Thymus (tissue), 11 donors: ENCODE results near the gene POLE4. TPM values are rescaled to one million over a fixed set of nuclear protein-coding genes. Genes with fewer than 3 reads are reported as not detected.

Experiments used
- DNase-seq, 9 donors: peaks; one replicate each; pipeline ENCODE4 v3.0.0-alpha.2; 2013; ENCODE audit warnings: low spot score in 9 of 9, low read depth in 6 of 9, missing footprints in 1 of 9
- H3K27ac ChIP-seq, 2 donors: one replicate each; pipeline ENCODE4 v1.5.1; 2013; ENCODE audit warnings: control low read depth in 1 of 2, low read depth in 1 of 2, low read length in 1 of 2, mild to moderate bottlenecking in 1 of 2, moderate library complexity in 1 of 2
- H3K27me3 ChIP-seq, 2 donors: one replicate each; pipeline ENCODE4 v1.5.1; 2013; ENCODE audit warnings: low read length in 1 of 2; ENCODE audit not compliant: control insufficient read depth in 2 of 2, insufficient read depth in 1 of 2
- H3K36me3 ChIP-seq, 2 donors: one replicate each; pipeline ENCODE4 v1.5.1; 2013; ENCODE audit warnings: low read length in 1 of 2, mild to moderate bottlenecking in 1 of 2, moderate library complexity in 1 of 2; ENCODE audit not compliant: control insufficient read depth in 2 of 2, insufficient read depth in 2 of 2
- H3K4me1 ChIP-seq, 2 donors: one replicate each; pipeline ENCODE4 v1.5.1; 2013; ENCODE audit warnings: low read length in 2 of 2; ENCODE audit not compliant: control insufficient read depth in 2 of 2, insufficient read depth in 2 of 2
- H3K4me3 ChIP-seq, 2 donors: one replicate each; pipeline ENCODE4 v1.5.1; 2013; ENCODE audit warnings: low read length in 2 of 2, control low read depth in 1 of 2, mild to moderate bottlenecking in 1 of 2
- H3K9me3 ChIP-seq, 2 donors: one replicate each; pipeline ENCODE4 v1.5.1; 2013; ENCODE audit warnings: low read length in 1 of 2, mild to moderate bottlenecking in 1 of 2; ENCODE audit not compliant: control insufficient read depth in 2 of 2, insufficient read depth in 1 of 2
- WGBS: extraction: QIAGEN DNeasy Blood & Tissue Kit; methylation state at CpG from one replicate; pipeline ENCODE4 v1.1.7; 2013; 5-methylcytosine and 5-hydroxymethylcytosine counted together
- polyA plus RNA-seq: library from polyadenylated mRNA; stranded (reverse); fragments of 200-250 nt; gene quantifications from one replicate; pipeline ENCODE4 v1.2.3, GENCODE V29; 2013
- total RNA-seq: library from RNA; stranded (reverse); fragments of 120-200 nt; gene quantifications from one replicate; pipeline ENCODE4 v1.2.4, GENCODE V29; 2013
- donor health status: healthy.

Gene POLE4
- total and polyA plus RNA-seq, 2 donors: 44.4 to 61.0 TPM

DNA sequence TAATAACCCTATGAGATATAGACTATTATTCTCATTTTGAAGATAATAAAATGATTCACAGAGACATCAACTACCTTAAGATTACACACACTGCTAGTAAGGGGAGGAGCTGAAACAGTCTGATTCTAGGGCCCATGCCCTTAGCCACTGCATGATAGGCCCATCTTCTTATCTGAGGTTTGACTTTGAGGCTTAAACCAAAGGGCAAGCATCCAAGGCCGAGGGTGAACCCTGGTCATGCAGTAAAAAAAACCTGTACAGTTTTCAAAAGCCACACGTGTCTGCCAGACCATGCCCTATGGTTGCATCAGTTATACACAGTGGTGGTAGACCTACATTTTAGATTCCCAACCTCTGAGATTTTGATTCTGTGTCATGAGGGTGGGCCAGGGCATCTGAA is 44.8 kb downstream of the POLE4 start:
- Histone ChIP-seq H3K4me3 (no peak overlapping the region), H3K4me1 (no peaks in the 10 kb centered on the region), H3K27ac (no peak overlapping the region), H3K9me3 (peaks cover 0 to 5% of the 10 kb centered on the region in 2 donors), H3K36me3 (no peaks in the 10 kb centered on the region), H3K27me3 (no peaks in the 10 kb centered on the region)
- 90% methylated on average over 2 of the region's 2 CpGs for WGBS
- DNase-seq: no peak

DNA sequence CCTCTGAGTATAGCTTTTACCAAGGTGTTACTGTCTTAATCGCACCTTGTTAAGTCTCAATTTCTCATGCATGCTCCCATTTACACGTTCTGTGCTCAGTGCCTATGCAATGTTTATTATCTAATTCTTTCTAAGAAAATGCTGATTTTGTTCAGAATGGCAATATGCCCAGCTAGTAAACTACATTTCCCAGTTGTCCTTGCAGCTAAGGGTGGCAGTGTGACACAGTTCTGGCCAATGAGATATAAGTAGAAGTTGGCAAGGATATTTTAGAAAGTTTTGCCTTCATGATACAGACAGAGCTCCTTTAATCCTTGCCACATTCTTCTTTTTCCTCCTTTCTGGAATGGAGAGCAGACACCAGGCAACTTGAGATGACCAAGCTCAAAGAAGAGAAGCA is 45.3 kb downstream of the POLE4 start:
- no peaks in the 10 kb centered on the region for H3K36me3 ChIP-seq
- H3K4me1 ChIP-seq: no peaks in the 10 kb centered on the region
- H3K27ac ChIP-seq: no peak overlapping the region
- H3K27me3 ChIP-seq: no peaks in the 10 kb centered on the region
- no peak for DNase-seq
- H3K9me3 ChIP-seq: peaks cover 0 to 2% of the 10 kb centered on the region in 2 donors
- H3K4me3 ChIP-seq: no peak overlapping the region
- WGBS: 89% methylated on average over 2 of the region's 2 CpGs

DNA sequence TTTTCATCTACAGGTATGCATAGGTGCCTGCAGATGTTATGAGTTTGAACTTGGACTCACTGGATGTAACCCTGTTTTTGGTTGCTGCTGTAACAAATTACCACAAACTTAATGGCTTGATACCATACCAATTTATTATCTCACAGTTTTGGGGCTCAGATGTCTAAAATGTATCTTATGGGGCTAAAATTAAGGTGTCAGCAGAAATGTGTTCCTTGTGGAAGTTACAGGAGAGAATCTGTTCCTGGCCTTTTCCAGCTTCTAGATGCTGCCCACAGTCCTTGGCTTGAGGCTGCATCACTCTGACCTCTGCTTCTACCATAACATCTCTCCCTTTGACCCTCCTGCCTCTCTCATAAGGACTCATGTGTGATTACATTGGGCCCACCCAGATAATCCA is 47.6 kb downstream of the POLE4 start:
- no peaks in the 10 kb centered on the region for H3K4me1 ChIP-seq
- no peak overlapping the region for H3K27ac ChIP-seq
- no peaks in the 10 kb centered on the region for H3K9me3 ChIP-seq
- DNase-seq: no peak
- no peaks in the 10 kb centered on the region for H3K36me3 ChIP-seq
- no peak overlapping the region for H3K4me3 ChIP-seq
- no peaks in the 10 kb centered on the region for H3K27me3 ChIP-seq

DNA sequence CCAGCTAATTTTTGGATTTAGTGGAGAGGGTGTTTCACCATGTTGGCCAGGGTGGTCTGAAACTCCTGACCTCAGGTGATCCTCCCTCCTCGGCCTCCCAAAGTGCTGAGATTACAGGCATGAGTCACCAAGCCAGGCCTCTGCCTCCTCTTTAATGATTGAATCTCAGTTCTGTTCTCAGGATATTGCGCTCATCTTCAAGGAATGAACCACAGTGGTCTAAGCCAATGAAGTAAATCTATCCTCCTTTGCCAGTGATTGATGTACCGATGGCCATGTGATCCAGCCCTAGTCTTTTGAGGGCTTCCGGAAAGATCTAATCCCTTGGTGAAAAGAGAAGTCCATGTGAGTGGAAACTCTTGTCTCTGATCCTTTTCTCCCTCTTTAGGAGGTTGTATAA is 48.6 kb downstream of the POLE4 start:
- DNase-seq: no peak
- 99% methylated on average over 4 of the region's 4 CpGs for WGBS
- Histone ChIP-seq H3K27ac (no peak overlapping the region), H3K4me1 (no peaks in the 10 kb centered on the region), H3K9me3 (no peaks in the 10 kb centered on the region), H3K4me3 (no peak overlapping the region), H3K36me3 (no peaks in the 10 kb centered on the region), H3K27me3 (no peaks in the 10 kb centered on the region)

DNA sequence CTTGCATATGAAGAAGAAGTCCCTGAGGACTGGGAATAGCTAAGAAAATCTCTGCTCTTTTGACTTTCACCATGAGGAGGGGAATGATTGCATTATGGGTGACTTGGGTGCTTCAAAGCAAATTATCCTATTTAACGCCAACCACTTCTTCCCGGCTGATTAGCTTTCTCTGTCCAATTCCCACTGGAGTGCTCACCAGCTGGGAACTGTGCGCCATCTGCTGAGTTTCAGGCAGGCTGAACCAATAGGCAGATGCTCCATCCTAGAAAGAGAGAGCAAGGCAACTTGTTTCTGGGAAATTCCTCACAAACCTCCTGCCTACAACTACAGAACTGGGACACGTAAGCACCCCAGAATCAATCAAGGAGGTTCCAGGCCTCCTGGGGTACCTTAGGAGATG is 49.4 kb downstream of the POLE4 start:
- H3K36me3 ChIP-seq: no peaks in the 10 kb centered on the region
- H3K9me3 ChIP-seq: no peaks in the 10 kb centered on the region
- H3K4me1 ChIP-seq: no peaks in the 10 kb centered on the region
- no peak overlapping the region for H3K4me3 ChIP-seq
- H3K27me3 ChIP-seq: no peaks in the 10 kb centered on the region
- DNase-seq: no peak
- no peak overlapping the region for H3K27ac ChIP-seq
- WGBS: 97% methylated on average over 4 of the region's 4 CpGs

DNA sequence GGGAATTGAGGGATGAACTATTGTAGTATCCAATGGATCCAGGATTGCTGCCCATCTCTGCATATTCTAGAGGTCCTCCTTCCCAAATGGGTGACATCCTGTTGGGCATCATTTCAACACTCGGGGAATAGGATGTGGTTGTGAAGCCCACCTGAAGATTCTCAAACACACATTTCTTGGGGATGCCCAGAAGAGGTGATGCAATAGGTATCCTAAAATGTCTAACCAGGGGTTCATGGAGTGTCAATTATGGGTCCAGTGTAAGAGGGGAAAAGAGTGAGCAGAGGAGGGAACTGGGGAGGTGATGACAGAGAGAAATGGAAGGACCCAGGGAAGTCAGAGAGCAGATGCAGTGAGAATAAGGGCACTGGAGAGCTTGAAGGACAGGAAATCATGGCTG is 52.1 kb downstream of the POLE4 start:
- H3K9me3 ChIP-seq: no peaks in the 10 kb centered on the region
- 94% methylated on average over 1 of the region's 1 CpG for WGBS

DNA sequence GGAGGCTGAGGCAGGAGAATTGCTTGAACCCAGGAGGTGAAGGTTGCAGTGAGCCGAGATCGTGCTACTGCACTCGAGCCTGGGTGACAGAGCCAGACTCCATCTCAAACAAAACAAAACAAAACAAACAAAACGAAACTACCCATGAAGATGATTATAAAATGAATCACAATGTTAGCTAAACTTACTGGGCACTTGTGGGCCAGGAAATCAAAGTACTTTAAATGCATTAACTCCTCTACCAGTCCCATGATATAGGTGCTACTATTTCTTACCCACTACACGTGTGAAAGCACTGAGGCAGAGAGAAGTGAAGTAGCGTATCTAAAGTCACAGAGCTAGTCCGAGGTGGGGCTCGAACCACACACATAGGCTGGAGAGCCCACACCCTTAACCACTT is 53.6 kb downstream of the POLE4 start:
- no peak overlapping the region for H3K27ac ChIP-seq
- H3K9me3 ChIP-seq: no peaks in the 10 kb centered on the region
- 97% methylated on average over 8 of the region's 8 CpGs for WGBS
- no peaks in the 10 kb centered on the region for H3K27me3 ChIP-seq
- no peak overlapping the region for H3K4me3 ChIP-seq
- no peak for DNase-seq
- no peaks in the 10 kb centered on the region for H3K36me3 ChIP-seq
- H3K4me1 ChIP-seq: no peaks in the 10 kb centered on the region

More for the DNA sequence above, 52.1 kb downstream of the POLE4 start:
- Histone ChIP-seq H3K36me3 (no peaks in the 10 kb centered on the region), H3K27ac (no peak overlapping the region), H3K27me3 (no peaks in the 10 kb centered on the region), H3K4me3 (no peak overlapping the region), H3K4me1 (no peaks in the 10 kb centered on the region)
- no peak for DNase-seq

DNA sequence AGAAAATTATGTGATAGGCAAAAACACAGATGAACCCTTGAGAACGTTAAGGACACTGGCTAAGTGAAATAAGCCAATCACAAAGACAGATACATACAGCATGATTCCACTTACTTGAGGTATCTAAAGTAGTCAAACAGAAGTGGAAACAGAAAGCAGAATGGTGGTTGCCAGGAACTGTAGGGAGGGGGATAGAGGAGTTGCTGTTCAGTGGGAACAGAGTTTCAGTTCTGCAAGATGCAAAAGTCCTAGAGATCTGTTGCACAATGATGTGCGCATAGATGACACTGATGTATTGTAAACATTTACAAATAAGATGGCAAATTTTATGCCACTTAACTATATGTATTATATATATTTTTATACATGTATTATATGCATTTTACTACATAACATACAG is 59.7 kb downstream of the POLE4 start:
- DNase-seq: peak in 1 of 9 donors; percentile 13
- no peaks in the 10 kb centered on the region for H3K36me3 ChIP-seq
- 95% methylated on average over 2 of the region's 2 CpGs for WGBS
- no peaks in the 10 kb centered on the region for H3K27me3 ChIP-seq
- no peaks in the 10 kb centered on the region for H3K4me1 ChIP-seq
- no peaks in the 10 kb centered on the region for H3K9me3 ChIP-seq
- H3K27ac ChIP-seq: no peak overlapping the region
- H3K4me3 ChIP-seq: no peak overlapping the region
